OCI-LY3 (cell line): ENCODE results near the gene ABL2.
"Not testable (repeated sequence)": the region's sequence is repeated elsewhere in the genome, so short reads cannot be mapped to it uniquely, and the experiment has no call there.

Experiments used
- EZH2phosphoT487 ChIP-seq: fragments of 200-600 bp; shearing (Covaris generic); IDR thresholded peaks from 2 replicates; pipeline ENCODE4 v1.6.1; 2018; ENCODE audit warnings: antibody characterized with exemption, mixed run types, low read depth
- TF ChIP-seq, protein P1 (sequence below): fragments of 200-600, 300-600 bp; sonication (generic); IDR thresholded peaks from 2 replicates; pipeline ENCODE4 v1.5.1; 2014; ENCODE audit warnings: antibody characterized with exemption, low read length, low read depth

- TF ChIP-seq, protein P1, sequence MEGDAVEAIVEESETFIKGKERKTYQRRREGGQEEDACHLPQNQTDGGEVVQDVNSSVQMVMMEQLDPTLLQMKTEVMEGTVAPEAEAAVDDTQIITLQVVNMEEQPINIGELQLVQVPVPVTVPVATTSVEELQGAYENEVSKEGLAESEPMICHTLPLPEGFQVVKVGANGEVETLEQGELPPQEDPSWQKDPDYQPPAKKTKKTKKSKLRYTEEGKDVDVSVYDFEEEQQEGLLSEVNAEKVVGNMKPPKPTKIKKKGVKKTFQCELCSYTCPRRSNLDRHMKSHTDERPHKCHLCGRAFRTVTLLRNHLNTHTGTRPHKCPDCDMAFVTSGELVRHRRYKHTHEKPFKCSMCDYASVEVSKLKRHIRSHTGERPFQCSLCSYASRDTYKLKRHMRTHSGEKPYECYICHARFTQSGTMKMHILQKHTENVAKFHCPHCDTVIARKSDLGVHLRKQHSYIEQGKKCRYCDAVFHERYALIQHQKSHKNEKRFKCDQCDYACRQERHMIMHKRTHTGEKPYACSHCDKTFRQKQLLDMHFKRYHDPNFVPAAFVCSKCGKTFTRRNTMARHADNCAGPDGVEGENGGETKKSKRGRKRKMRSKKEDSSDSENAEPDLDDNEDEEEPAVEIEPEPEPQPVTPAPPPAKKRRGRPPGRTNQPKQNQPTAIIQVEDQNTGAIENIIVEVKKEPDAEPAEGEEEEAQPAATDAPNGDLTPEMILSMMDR = not testable (repeated sequence)
- TF ChIP-seq EZH2phosphoT487 = not testable (repeated sequence)
These were observed 94.3 kb downstream of the ABL2 start for GRCh38 chr1:179135168-179135567.
